TTC549 (cell line): Measurements from ENCODE around the gene CDC20.

Experiments
- FAIRE-seq: peaks from 2 replicates; lab custom pipeline; 2012; peaks lifted over from hg19 to GRCh38; lab: Jason Lieb, UNC

The CDC20 gene

GRCh38 chr1:43329995-43330751 lies 28.6 kb upstream of the CDC20 start:
- FAIRE-seq, result no peak

DNA sequence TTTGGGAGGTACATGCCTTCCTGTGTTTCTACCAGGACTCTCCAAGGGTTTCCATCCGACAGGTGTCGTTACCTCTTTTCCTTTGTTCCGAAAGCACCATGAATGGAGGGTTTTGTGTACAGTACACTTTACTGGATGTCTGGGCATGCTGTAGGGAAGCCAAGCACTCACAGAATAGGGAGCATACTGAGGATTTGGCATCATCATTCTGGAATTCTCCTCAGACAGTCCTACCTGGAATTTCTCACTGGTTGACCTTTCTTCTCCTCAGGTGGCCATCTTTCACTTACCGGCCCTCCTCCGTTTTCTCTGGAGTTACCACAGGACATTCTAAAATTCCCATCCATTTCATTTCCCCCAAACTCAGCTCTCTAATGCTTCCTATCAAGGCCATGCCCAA lies 27.1 kb upstream of the CDC20 start:
- no peak for FAIRE-seq

DNA sequence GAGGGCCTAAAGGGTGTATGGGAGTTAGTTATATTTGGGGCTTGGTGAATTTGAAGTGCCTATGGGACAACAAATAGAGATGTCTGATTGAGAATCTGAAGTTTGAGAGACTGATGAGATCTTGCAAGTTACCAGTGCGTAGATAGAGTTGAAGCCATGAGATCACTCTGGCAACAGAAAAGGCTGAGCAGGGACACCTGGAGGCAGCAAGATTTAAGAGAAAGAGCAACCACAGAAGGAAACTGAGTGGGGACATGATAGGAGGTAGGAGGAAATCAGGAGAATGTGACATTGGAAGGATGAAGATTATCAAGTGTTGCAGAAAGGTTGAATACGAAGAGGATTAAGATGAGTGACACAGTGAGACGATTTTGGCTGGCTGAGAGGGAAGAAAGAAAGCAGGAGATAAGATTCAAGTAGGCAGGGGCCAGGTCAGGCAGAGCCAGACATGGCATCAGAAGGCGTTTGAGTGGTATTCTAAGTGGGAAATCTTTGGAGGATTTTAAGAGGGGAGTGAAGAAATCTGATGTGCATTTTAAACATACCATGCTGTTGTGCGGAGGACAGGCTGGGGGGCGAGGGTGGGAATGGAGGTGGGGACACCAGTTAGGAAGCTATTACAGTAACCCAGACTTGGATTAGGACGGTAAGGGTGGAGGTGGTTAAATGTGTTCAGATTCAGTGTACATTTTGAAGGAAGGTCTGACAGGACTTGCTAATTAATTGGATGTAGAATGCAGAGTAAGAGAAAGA lies 24.2 kb upstream of the CDC20 start:
- no peak for FAIRE-seq

DNA sequence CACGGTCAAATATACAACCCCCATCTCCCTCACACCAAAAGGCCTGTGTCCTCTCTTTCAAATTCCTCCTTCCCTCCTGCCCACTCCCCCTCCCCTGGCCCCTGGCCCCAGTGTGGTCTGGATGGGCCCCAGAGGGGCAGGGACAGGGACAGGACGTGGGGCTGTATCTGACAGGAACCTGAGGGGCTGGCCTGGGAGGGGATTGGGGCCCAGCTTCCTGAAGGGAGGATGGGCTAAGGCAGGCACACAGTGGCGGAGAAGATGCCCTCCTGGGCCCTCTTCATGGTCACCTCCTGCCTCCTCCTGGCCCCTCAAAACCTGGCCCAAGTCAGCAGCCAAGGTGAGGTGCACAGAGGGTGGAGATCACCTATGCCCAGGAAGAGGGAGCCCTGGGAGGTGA lies 21.2 kb upstream of the CDC20 start, which contains the start of gene MPL:
Gene MPL, plus strand, starts transcription at position 231 of the 400 bp plus-strand sequence. Its CDS starts 31 bp downstream, at position 262.
- FAIRE-seq, result no peak

- FAIRE-seq, result no peak
These were observed 20.8 kb upstream of the CDC20 start for GRCh38 chr1:43338001-43338400.

DNA sequence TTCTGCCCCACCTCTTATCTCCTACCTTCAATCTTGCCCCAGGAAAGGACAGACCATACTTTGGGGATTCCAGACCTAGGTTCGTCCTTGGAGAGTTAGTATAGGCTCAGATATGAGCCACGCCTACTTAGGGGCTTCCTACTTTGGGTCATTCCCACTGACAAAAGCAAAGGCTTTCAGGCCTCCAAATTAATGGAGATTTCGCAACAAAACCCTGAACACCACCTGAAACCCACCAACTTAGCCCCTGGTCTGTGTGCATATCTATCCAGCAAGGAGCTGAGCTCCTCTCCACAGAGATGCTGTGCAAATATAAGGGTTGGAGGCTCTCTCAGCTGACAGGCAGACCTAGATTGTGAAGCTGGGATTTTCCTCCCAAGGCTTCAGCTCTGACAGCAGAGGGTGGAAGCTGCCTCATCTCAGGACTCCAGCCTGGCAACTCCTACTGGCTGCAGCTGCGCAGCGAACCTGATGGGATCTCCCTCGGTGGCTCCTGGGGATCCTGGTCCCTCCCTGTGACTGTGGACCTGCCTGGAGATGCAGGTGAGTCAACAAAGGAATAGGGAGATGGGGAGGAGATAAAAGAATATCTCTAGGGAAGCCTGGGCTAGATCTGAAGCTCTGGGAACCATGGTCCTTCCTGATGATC lies 19.1 kb upstream of the CDC20 start:
- no peak for FAIRE-seq

DNA sequence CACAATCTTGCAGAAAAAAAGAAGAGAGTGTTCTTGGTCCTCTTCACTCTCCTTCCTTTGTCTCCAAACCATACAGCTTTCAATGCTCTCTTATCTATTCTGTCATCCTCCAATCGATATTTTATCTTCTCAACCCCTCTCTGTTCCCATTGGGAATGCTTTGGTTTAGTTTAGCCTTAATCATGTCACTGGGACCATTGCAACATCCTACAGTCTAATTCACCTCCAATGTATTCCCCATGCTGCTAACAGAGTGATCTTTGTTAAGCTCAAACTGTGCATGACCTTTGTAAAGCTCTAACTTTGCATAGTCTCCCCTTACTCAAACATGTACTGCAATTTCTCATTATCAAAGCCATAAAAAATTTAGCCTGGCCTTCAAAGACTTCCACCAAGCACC lies 18.2 kb upstream of the CDC20 start:
- no peak for FAIRE-seq

DNA sequence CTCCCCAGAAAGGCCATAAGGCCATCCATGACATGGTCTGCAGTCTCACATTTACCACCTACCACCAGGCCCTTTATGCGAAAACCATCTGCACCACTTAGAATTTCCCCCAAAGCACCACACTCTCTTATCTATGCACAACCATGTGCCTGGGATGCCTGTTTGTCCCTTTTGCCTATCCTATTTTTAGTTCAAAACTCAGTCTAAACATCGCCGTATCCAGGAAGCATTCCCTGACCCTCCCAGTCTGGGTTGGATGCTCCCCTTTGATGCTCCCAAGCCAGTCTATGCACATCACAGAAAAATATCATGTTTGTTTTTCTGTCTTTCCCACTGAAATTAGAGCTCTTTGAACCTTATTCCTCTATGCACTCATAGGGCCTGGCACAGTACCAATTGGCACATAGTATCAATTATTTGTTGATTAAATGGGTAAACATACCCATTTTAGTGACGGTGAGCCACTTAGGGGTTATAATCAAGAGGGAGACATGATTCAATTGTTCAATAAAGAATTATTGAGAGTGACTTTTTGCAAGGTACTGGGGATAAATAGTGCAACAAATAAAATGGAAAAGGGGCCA lies 14.4 kb upstream of the CDC20 start:
- no peak for FAIRE-seq

DNA sequence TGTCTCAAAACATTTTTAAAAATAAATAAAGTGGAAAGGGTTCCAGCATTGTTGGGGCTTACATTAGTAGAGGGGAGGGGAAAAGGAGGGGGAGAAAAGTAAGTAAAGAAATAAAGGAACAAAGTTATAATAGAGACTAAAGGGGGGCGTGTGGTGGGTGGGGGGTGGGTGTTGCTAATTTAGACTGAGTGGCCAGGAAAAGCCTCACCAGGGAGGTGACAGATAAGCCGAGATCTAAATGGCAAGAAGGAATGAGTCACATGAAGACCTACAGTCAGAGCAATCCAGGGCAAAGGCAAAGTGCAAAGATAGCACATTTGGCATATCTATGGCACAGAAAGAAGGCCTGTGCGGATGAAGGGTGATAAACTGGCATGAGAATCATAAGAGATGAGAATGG lies 13.7 kb upstream of the CDC20 start:
- FAIRE-seq, result no peak

- FAIRE-seq, result no peak
These were observed 12.1 kb upstream of the CDC20 start for GRCh38 chr1:43346636-43347035.

DNA sequence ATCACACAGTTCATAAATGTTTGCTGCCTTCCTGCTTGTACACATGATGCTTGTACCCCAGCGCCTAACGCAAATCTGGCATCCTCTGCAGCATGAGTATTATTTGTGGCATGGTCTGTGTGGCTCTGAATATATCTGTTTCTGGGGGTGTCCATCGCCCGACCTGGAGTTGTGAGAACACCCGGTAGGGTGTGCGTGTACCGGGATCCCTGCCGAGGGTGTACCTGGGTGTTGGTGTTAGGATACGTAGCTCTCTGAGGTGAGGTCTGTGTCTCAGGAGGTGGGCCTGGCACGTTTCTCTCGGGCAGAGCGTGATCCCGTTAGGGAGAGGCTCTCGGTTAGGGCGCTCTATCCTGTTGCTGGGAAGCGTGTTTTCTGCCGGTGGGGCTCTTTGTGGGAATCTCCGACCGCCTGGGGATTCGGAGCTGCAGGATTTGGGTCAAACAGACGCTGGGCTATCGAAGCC lies 10.4 kb upstream of the CDC20 start:
- FAIRE-seq, result no peak

DNA sequence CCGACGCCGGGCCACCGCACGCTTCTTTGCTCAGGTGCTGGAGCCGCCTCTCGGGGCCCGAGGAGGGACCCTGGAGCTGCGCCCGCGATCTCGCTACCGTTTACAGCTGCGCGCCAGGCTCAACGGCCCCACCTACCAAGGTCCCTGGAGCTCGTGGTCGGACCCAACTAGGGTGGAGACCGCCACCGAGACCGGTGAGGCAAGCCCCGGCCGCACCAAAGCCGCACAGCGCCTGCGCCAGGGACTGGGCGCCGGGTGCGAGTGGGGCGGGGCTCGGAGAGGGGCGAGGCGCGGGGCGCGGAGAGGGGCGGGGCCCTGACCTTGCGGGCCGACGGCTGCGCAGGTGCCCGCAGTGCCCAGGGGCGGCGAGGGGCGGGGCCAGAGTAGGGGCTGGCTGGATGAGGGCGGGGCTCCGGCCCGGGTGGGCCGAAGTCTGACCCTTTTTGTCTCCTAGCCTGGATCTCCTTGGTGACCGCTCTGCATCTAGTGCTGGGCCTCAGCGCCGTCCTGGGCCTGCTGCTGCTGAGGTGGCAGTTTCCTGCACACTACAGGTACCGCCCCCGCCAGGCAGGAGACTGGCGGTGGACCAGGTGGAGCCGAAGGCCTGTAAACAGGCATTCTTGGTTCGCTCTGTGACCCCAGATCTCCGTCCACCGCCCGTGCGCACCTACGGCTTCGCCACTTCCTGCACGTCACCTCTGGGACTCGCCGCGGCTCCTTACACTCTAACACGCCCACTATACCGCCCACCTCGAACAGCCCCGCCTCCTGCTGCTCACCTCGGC lies 9.8 kb upstream of the CDC20 start:
- no peak for FAIRE-seq

- no peak for FAIRE-seq
These were observed 9.0 kb upstream of the CDC20 start for GRCh38 chr1:43349594-43350306.

DNA sequence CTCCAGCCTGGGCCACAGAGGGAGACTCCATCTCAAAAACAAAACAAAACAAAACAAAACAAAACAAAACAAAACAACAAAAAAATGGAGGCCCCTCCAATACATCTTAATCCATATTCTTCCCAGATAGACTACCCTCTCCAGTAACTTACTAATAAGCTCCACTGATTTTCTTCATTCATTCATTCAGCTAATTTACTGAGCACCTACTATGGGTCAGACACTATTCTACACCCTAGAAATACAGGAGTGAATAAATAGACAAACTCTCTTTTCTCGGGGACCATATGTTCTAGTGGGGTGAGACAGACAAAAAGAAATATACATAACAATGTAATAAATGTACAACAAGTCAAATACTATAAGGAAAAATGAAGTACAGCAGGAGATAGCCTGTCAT lies 7.8 kb upstream of the CDC20 start:
- FAIRE-seq, result no peak

DNA sequence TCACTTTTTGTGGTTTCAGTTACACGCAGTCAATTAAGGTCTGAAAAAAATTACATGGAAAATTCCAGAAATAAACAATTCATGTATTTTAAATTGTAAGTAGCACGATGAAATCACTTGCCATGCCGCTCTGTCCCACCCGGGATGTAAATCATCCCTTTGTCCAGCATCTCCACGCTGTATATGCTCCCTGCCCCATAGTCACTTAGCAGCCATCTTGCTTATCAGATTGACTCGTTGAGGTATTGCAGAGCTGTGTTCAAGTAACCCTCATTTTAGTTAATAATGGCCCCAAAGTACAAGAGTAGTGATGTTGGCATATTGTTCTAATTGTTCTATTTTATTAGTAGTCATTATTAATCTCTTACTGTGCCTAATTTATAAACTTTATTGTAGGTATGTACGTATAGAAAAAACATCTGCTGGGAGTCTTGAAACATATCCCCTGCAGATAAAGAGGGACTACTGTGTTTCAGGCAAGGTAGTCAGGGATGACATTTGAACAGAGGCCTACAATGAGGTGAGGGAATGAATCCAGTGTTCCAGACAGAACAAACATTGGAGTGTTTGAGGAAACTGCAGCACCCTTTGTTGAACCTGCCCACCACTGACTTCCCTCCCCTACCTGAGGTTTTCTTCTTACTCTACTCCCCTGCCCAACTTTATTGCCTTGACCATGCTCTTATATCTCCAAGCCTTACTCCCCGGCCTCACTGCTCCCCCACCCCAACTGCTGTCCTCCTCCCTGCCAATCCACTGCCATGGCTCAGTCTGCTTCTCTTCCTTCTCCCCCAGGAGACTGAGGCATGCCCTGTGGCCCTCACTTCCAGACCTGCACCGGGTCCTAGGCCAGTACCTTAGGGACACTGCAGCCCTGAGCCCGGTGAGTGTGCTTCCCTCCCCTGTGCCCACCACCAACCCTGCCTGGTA lies 7.1 kb upstream of the CDC20 start:
- no peak for FAIRE-seq

DNA sequence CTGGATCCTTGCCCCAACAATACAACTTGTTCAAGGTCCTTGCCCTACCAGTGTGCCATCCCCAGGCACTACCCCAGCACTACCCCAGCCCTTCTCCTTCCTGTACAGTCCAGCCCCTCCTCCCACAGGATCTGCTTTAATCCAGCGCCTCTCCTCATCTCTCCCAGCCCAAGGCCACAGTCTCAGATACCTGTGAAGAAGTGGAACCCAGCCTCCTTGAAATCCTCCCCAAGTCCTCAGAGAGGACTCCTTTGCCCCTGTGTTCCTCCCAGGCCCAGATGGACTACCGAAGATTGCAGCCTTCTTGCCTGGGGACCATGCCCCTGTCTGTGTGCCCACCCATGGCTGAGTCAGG lies 6.5 kb upstream of the CDC20 start:
- no peak for FAIRE-seq

GRCh38 chr1:43352881-43353280 lies 5.9 kb upstream of the CDC20 start:
- no peak for FAIRE-seq

GRCh38 chr1:43354471-43354870 lies 4.3 kb upstream of the CDC20 start:
- no peak for FAIRE-seq

GRCh38 chr1:43354936-43355335 lies 3.8 kb upstream of the CDC20 start:
- no peak for FAIRE-seq

- FAIRE-seq, result no peak
These were observed 1.5 kb upstream of the CDC20 start for GRCh38 chr1:43357251-43357650.
